Measurements from ENCODE around the gene UGT1A8. TPM values are rescaled to one million over a fixed set of nuclear protein-coding genes. Genes with fewer than 3 reads are reported as not detected.
A peak's percentile ranks its signal among the peaks of the same experiment; 100 is the strongest.

UGT1A8 gene
- total RNA-seq, 1 donor from 2014 or later = not detected

GRCh38 chr2:233815861-233816260 is 198.4 kb downstream of the UGT1A8 start:
- Mint-ChIP-seq H3K36me3 (ENCODE audit: unreplicated experiment) (no peaks in the 10 kb centered on the region), H3K4me3 (ENCODE audit: unreplicated experiment) (no peak overlapping the region), H3K9me3 (ENCODE audit: unreplicated experiment) (no peaks in the 10 kb centered on the region), H3K27me3 (ENCODE audit: unreplicated experiment) (peaks cover 16% of the 10 kb centered on the region), H3K4me1 (ENCODE audit: unreplicated experiment) (peaks cover 21% of the 10 kb centered on the region), H3K27ac (ENCODE audit: unreplicated experiment) (peak overlapping the region; percentile 43)
- TF ChIP-seq, protein P1, sequence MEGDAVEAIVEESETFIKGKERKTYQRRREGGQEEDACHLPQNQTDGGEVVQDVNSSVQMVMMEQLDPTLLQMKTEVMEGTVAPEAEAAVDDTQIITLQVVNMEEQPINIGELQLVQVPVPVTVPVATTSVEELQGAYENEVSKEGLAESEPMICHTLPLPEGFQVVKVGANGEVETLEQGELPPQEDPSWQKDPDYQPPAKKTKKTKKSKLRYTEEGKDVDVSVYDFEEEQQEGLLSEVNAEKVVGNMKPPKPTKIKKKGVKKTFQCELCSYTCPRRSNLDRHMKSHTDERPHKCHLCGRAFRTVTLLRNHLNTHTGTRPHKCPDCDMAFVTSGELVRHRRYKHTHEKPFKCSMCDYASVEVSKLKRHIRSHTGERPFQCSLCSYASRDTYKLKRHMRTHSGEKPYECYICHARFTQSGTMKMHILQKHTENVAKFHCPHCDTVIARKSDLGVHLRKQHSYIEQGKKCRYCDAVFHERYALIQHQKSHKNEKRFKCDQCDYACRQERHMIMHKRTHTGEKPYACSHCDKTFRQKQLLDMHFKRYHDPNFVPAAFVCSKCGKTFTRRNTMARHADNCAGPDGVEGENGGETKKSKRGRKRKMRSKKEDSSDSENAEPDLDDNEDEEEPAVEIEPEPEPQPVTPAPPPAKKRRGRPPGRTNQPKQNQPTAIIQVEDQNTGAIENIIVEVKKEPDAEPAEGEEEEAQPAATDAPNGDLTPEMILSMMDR (IDR thresholded peaks at IDR 0.05) = no peak
- no peak for DNase-seq (ENCODE audit: extremely low spot score, unreplicated experiment)

GRCh38 chr2:233816334-233816733 is 198.9 kb downstream of the UGT1A8 start:
- Mint-ChIP-seq H3K27ac (ENCODE audit: unreplicated experiment) (peak overlapping the region; percentile 43), H3K27me3 (ENCODE audit: unreplicated experiment) (peaks cover 14% of the 10 kb centered on the region), H3K36me3 (ENCODE audit: unreplicated experiment) (no peaks in the 10 kb centered on the region), H3K4me1 (ENCODE audit: unreplicated experiment) (peaks cover 21% of the 10 kb centered on the region), H3K9me3 (ENCODE audit: unreplicated experiment) (no peaks in the 10 kb centered on the region), H3K4me3 (ENCODE audit: unreplicated experiment) (no peak overlapping the region)
- TF ChIP-seq, protein P1 (IDR thresholded peaks at IDR 0.05) = no peak
- DNase-seq (ENCODE audit: extremely low spot score, unreplicated experiment) = no peak

- no peak for DNase-seq (ENCODE audit: extremely low spot score, unreplicated experiment)
- Mint-ChIP-seq H3K27me3 (ENCODE audit: unreplicated experiment) (peaks cover 14% of the 10 kb centered on the region), H3K4me1 (ENCODE audit: unreplicated experiment) (peaks cover 21% of the 10 kb centered on the region), H3K4me3 (ENCODE audit: unreplicated experiment) (no peak overlapping the region), H3K9me3 (ENCODE audit: unreplicated experiment) (no peaks in the 10 kb centered on the region), H3K27ac (ENCODE audit: unreplicated experiment) (peak overlapping the region; percentile 43), H3K36me3 (ENCODE audit: unreplicated experiment) (no peaks in the 10 kb centered on the region)
- TF ChIP-seq, protein P1 (IDR thresholded peaks at IDR 0.05) = no peak
Observed at GRCh38 chr2:233816771-233817170, 199.3 kb downstream of the UGT1A8 start.

- H3K27ac Mint-ChIP-seq (ENCODE audit: unreplicated experiment) = peak overlapping the region; percentile 54
- H3K4me1 Mint-ChIP-seq (ENCODE audit: unreplicated experiment) = peaks cover 21% of the 10 kb centered on the region
- no peaks in the 10 kb centered on the region for H3K9me3 Mint-ChIP-seq (ENCODE audit: unreplicated experiment)
- no peak overlapping the region for H3K4me3 Mint-ChIP-seq (ENCODE audit: unreplicated experiment)
- peaks cover 9% of the 10 kb centered on the region for H3K27me3 Mint-ChIP-seq (ENCODE audit: unreplicated experiment)
- no peak for DNase-seq (ENCODE audit: extremely low spot score, unreplicated experiment)
- TF ChIP-seq, protein P1 (IDR thresholded peaks at IDR 0.05) = no peak
- H3K36me3 Mint-ChIP-seq (ENCODE audit: unreplicated experiment) = no peaks in the 10 kb centered on the region
Observed at GRCh38 chr2:233817361-233817911, 200.0 kb downstream of the UGT1A8 start.

GRCh38 chr2:233817995-233818638 is 200.7 kb downstream of the UGT1A8 start:
- Mint-ChIP-seq H3K4me3 (ENCODE audit: unreplicated experiment) (no peak overlapping the region), H3K4me1 (ENCODE audit: unreplicated experiment) (peaks cover 19% of the 10 kb centered on the region), H3K36me3 (ENCODE audit: unreplicated experiment) (no peaks in the 10 kb centered on the region), H3K9me3 (ENCODE audit: unreplicated experiment) (no peaks in the 10 kb centered on the region), H3K27me3 (ENCODE audit: unreplicated experiment) (peaks cover 4% of the 10 kb centered on the region), H3K27ac (ENCODE audit: unreplicated experiment) (no peak overlapping the region)
- TF ChIP-seq, protein P1 (IDR thresholded peaks at IDR 0.05) = no peak
- DNase-seq (ENCODE audit: extremely low spot score, unreplicated experiment) = no peak
